ENCODE results near the gene SMAD1.

Gene SMAD1

DNA sequence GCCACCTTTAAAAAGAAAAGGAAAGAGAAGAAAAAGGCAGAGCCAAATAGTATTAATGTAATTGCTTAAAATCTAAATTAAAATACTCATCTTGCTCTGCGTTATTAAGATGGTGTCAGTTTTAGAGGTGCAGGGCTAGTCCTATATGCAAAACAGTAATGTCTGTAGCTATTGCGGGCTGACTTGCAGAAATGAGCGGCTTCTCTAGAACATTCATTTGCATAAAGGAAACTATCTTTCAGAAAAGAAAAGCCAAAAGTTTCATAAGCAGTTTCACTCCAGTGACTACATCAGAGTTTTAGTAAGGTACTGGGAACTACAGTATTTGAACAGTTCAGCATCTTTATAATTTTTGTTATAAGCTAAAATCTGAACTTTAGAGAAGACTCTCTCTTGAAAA is 6.0 kb downstream of the SMAD1 start:
- no peaks in the 10 kb centered on the region for H3K9me3 ChIP-seq (ENCODE audit: control insufficient read depth, low read length)
- no peaks in the 10 kb centered on the region for H3K27me3 ChIP-seq (ENCODE audit: control insufficient read depth, insufficient read depth, low read length, poor library complexity, severe bottlenecking)
- H3K36me3 ChIP-seq (ENCODE audit: control insufficient read depth, insufficient read depth, low read length) = no peaks in the 10 kb centered on the region
- no peak overlapping the region for H3K4me3 ChIP-seq (ENCODE audit: insufficient read depth, low read depth, low read length)
- no peaks in the 10 kb centered on the region for H3K4me1 ChIP-seq (ENCODE audit: control insufficient read depth, insufficient read depth, low read length)
- WGBS, 2 experiments = 82 to 91% methylated on average over 3 of the region's 3 CpGs
- H3K27ac ChIP-seq (ENCODE audit: insufficient read depth, low read depth, low read length, poor library complexity, severe bottlenecking) = no peak overlapping the region

DNA sequence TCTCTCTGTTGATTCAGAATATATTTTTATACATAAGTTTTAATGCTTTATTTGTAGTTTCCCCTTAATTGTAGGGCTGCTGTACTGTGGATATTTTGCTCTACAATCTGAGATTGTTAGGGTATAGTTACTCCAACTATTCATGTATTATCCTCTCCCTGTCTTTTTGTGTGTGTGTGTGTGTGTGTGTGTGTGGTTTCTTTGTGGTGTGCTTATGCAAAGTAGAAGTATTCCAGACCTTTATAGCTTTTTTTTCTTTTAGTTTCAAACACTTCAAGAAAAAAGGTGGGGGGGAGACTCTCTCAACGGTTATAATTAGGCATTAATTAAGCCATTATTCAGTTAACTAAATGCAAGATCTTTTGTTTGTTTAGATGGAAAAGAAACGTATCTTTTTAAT is 6.7 kb downstream of the SMAD1 start:
- Histone ChIP-seq H3K27me3 (ENCODE audit: control insufficient read depth, insufficient read depth, low read length, poor library complexity, severe bottlenecking) (no peaks in the 10 kb centered on the region), H3K4me3 (ENCODE audit: insufficient read depth, low read depth, low read length) (no peak overlapping the region), H3K4me1 (ENCODE audit: control insufficient read depth, insufficient read depth, low read length) (no peaks in the 10 kb centered on the region), H3K9me3 (ENCODE audit: control insufficient read depth, low read length) (no peaks in the 10 kb centered on the region), H3K27ac (ENCODE audit: insufficient read depth, low read depth, low read length, poor library complexity, severe bottlenecking) (no peak overlapping the region), H3K36me3 (ENCODE audit: control insufficient read depth, insufficient read depth, low read length) (no peaks in the 10 kb centered on the region)
- 90% methylated on average over 2 of the region's 2 CpGs; no CpG with 5 or more reads in 1 of the 2 experiments for WGBS, 2 experiments

DNA sequence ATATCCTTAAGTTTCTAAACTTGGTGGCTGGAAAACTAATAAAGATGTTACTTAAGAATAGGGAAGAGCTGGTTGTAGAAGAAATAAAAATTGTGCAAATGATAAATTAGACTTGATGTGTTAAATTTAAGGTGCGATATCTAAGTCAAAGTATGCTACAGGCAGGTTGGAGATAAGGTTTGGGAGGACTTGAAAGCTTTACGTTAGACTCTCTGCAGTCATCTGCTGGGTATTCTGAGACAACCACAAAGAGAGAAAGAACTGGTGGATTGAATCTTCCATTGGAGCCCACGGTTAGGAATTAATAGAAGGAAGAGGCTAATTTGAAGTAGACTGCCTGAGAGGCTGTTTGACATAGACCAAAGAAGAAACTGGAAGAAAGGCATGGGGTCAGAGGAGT is 7.9 kb downstream of the SMAD1 start:
- H3K36me3 ChIP-seq (ENCODE audit: control insufficient read depth, insufficient read depth, low read length) = no peaks in the 10 kb centered on the region
- no peaks in the 10 kb centered on the region for H3K27me3 ChIP-seq (ENCODE audit: control insufficient read depth, insufficient read depth, low read length, poor library complexity, severe bottlenecking)
- H3K9me3 ChIP-seq (ENCODE audit: control insufficient read depth, low read length) = no peaks in the 10 kb centered on the region
- H3K4me1 ChIP-seq (ENCODE audit: control insufficient read depth, insufficient read depth, low read length) = no peaks in the 10 kb centered on the region
- H3K4me3 ChIP-seq (ENCODE audit: insufficient read depth, low read depth, low read length) = no peak overlapping the region
- no peak overlapping the region for H3K27ac ChIP-seq (ENCODE audit: insufficient read depth, low read depth, low read length, poor library complexity, severe bottlenecking)
- 94 to 100% methylated on average over 3 of the region's 3 CpGs for WGBS, 2 experiments

DNA sequence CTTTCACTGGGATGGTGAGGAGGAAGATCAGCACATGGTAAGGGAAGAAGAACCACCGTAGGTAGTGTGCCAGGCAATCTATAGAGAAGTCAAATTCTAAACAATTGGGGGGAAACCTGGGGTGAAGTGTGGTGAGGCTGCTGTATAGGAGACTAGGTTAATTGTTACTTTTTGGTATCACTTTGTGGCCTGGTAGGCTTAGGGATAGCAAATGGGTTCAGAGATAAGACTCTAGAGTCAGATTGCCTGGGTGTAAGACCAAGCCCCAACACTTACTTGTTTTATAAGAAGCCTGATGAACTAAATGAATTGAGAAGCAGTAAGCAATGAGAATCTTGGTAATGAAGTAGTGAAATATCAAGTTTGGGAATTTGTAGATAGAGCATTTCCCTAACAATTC is 8.7 kb downstream of the SMAD1 start:
- H3K27me3 ChIP-seq (ENCODE audit: control insufficient read depth, insufficient read depth, low read length, poor library complexity, severe bottlenecking) = no peaks in the 10 kb centered on the region
- H3K27ac ChIP-seq (ENCODE audit: insufficient read depth, low read depth, low read length, poor library complexity, severe bottlenecking) = no peak overlapping the region
- H3K36me3 ChIP-seq (ENCODE audit: control insufficient read depth, insufficient read depth, low read length) = no peaks in the 10 kb centered on the region
- no peaks in the 10 kb centered on the region for H3K9me3 ChIP-seq (ENCODE audit: control insufficient read depth, low read length)
- no peaks in the 10 kb centered on the region for H3K4me1 ChIP-seq (ENCODE audit: control insufficient read depth, insufficient read depth, low read length)
- 91 to 93% methylated on average over 1 of the region's 1 CpG for WGBS, 2 experiments
- no peak overlapping the region for H3K4me3 ChIP-seq (ENCODE audit: insufficient read depth, low read depth, low read length)

DNA sequence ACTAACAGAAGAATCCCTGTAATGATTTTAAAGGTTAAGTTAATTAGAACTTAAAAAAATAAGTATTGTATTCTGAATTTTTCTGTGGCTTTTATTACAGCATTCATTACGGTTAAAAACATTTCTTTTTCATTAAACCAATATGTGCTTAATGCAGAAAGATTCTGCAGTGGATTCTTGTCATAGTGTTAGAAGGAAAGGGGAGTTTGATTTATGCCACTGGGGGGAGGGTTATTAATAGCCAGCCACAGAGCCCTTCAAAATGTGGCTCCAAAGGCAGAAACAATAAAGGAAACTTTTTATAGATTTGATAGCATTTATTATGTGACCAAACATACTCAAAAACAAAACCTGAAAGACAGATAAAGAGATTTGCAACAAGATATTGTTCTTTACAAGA is 9.1 kb downstream of the SMAD1 start:
- Histone ChIP-seq H3K27me3 (ENCODE audit: control insufficient read depth, insufficient read depth, low read length, poor library complexity, severe bottlenecking) (no peaks in the 10 kb centered on the region), H3K4me1 (ENCODE audit: control insufficient read depth, insufficient read depth, low read length) (no peaks in the 10 kb centered on the region), H3K4me3 (ENCODE audit: insufficient read depth, low read depth, low read length) (no peak overlapping the region), H3K9me3 (ENCODE audit: control insufficient read depth, low read length) (no peaks in the 10 kb centered on the region), H3K36me3 (ENCODE audit: control insufficient read depth, insufficient read depth, low read length) (no peaks in the 10 kb centered on the region), H3K27ac (ENCODE audit: insufficient read depth, low read depth, low read length, poor library complexity, severe bottlenecking) (no peak overlapping the region)
- 100% methylated on average over 1 of the region's 1 CpG; no CpG with 5 or more reads in 1 of the 2 experiments for WGBS, 2 experiments

DNA sequence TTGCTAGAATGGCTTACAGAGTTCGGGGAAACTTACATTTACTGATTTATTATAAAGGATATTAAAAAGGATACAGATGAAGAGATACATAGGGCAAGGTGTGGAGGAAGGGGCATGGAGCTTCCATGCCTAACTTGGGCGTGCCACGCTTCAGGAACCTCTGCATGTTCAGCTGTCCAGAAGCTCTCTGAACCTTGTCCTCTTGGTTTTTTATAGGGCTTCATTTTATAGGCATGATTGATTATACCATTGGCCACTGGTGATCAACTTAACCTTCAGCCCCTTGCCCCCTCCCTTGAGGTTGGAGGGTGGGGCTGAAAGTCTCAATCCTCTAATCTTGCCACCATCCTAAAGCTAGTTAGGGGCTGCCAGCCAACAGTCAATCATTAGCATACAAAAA is 10.7 kb downstream of the SMAD1 start:
- no peaks in the 10 kb centered on the region for H3K27me3 ChIP-seq (ENCODE audit: control insufficient read depth, insufficient read depth, low read length, poor library complexity, severe bottlenecking)
- no peak overlapping the region for H3K27ac ChIP-seq (ENCODE audit: insufficient read depth, low read depth, low read length, poor library complexity, severe bottlenecking)
- H3K9me3 ChIP-seq (ENCODE audit: control insufficient read depth, low read length) = no peaks in the 10 kb centered on the region
- 93 to 95% methylated on average over 3 of the region's 3 CpGs for WGBS, 2 experiments
- H3K4me3 ChIP-seq (ENCODE audit: insufficient read depth, low read depth, low read length) = no peak overlapping the region
- H3K4me1 ChIP-seq (ENCODE audit: control insufficient read depth, insufficient read depth, low read length) = no peaks in the 10 kb centered on the region
- H3K36me3 ChIP-seq (ENCODE audit: control insufficient read depth, insufficient read depth, low read length) = no peaks in the 10 kb centered on the region

DNA sequence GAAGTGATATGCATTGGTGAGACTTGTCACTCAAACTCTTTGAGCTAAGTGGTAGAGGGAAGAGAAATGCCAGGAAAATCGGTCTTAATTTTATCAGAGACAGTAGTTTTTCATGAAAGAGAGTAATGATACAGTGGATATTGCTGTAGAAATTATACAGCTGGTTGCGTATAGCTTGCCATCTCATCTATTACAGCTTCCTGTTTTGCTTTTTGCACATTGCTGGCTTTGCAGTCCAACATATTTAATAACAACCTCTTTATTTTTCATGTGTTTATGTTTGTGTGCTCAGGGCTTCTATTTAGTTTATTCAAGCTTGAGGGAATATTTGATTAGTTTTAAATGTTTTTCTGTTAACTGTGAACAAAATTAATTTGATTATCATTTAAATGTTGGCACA is 11.5 kb downstream of the SMAD1 start:
- no peak overlapping the region for H3K4me3 ChIP-seq (ENCODE audit: insufficient read depth, low read depth, low read length)
- WGBS, 2 experiments = 89 to 90% methylated on average over 2 of the region's 2 CpGs
- H3K36me3 ChIP-seq (ENCODE audit: control insufficient read depth, insufficient read depth, low read length) = no peaks in the 10 kb centered on the region
- no peak overlapping the region for H3K27ac ChIP-seq (ENCODE audit: insufficient read depth, low read depth, low read length, poor library complexity, severe bottlenecking)
- no peaks in the 10 kb centered on the region for H3K9me3 ChIP-seq (ENCODE audit: control insufficient read depth, low read length)
- no peaks in the 10 kb centered on the region for H3K27me3 ChIP-seq (ENCODE audit: control insufficient read depth, insufficient read depth, low read length, poor library complexity, severe bottlenecking)
- no peaks in the 10 kb centered on the region for H3K4me1 ChIP-seq (ENCODE audit: control insufficient read depth, insufficient read depth, low read length)

DNA sequence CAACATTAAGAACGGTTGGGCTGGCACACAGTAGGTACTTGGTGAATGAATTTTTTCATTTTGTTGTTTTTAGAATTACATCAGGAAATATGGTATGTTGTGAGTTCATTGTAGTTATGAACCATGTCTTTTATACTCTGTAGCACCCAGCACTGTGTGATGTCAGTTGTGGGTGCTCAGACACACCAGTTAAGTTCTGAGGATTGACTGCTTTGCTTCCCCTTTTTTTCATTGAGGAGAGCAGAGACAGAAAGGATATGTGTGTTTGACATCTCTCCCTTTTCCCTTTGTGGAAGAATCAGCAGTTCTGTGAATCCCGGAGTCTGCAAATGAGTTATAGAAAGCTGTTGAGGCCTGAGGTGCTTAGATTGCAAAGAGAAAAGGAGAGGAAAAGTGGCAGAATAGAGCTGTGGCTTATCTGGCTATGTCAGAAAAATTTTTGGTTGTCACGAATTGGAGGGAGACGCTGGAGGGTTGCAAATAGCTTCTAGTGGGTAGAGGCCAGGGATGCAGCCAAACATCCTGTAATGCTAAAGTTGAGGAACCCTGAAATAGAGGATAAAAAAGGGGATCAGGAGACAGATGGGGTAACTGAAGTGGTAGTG is 13.1 kb downstream of the SMAD1 start:
- Histone ChIP-seq H3K9me3 (ENCODE audit: control insufficient read depth, low read length) (no peaks in the 10 kb centered on the region), H3K4me3 (ENCODE audit: insufficient read depth, low read depth, low read length) (no peak overlapping the region), H3K27ac (ENCODE audit: insufficient read depth, low read depth, low read length, poor library complexity, severe bottlenecking) (no peak overlapping the region), H3K36me3 (ENCODE audit: control insufficient read depth, insufficient read depth, low read length) (no peaks in the 10 kb centered on the region), H3K4me1 (ENCODE audit: control insufficient read depth, insufficient read depth, low read length) (no peaks in the 10 kb centered on the region), H3K27me3 (ENCODE audit: control insufficient read depth, insufficient read depth, low read length, poor library complexity, severe bottlenecking) (no peaks in the 10 kb centered on the region)
- 94 to 96% methylated on average over 4 of the region's 4 CpGs for WGBS, 2 experiments

DNA sequence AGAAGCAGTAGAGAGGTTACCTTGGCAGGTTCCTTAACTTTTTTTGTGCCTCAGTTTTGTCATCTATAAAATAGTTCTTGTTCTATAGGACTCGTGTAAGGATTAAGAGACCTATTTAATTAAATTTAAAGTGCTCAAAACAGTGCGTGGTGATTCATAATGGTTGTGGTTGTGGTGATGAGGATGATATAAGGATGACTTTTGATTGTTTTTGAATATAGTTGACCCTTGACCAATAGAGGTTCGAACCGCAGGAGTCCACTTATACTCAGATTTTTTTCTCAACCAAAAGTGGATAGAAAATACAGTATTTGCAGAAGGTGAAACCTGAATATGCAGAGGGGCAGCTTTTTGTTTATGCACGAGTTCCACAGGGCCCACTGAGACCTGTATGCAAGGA is 14.6 kb downstream of the SMAD1 start:
- Histone ChIP-seq H3K27ac (ENCODE audit: insufficient read depth, low read depth, low read length, poor library complexity, severe bottlenecking) (no peak overlapping the region), H3K4me3 (ENCODE audit: insufficient read depth, low read depth, low read length) (no peak overlapping the region), H3K36me3 (ENCODE audit: control insufficient read depth, insufficient read depth, low read length) (no peaks in the 10 kb centered on the region), H3K9me3 (ENCODE audit: control insufficient read depth, low read length) (no peaks in the 10 kb centered on the region), H3K4me1 (ENCODE audit: control insufficient read depth, insufficient read depth, low read length) (no peaks in the 10 kb centered on the region), H3K27me3 (ENCODE audit: control insufficient read depth, insufficient read depth, low read length, poor library complexity, severe bottlenecking) (no peaks in the 10 kb centered on the region)
- 97 to 100% methylated on average over 5 of the region's 5 CpGs for WGBS, 2 experiments

DNA sequence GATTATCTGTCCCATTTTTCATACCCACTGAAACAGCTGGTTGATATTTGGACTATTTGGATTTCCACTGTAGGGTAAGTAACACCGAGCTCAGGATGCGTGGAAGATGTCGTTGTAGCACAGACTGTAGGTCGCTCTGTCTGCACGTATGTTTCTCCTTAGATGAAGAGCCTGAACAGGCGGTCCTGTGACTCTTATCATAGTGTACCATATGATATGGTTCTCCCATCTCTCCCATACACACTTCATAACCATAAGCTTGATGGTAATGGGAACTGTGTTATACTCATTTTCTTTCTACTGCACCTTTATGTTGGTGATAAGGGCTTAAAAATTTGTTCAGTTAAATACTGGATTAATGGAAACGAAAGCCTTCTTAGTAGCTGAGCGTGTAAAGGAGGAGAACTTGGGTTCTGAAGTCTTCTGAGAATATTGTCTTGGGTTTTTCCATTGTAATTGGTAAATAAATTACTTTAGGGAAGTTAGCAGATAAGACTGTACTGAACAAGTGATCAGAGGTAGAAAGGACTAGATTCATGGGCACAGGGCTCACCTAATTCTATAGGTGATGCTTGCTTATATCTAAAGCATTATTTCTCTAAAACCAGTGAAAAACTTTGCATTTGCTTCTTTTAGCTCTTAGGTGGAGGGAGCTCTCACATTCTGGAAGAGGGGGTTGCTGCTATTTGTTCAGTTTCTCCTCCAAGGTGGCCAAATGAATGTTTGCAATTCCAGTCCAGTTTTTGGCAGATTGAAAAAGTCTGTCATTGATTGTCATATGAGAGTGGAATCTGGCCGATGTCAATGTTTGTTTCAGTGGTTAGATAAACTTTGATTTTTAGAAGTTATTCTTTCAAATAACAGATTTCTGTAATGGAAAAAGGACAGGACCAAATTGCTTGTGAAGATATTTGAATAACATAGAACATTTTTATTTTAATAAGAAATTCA is 15.8 kb downstream of the SMAD1 start:
- H3K4me3 ChIP-seq (ENCODE audit: insufficient read depth, low read depth, low read length) = no peak overlapping the region
- 94 to 95% methylated on average over 9 of the region's 9 CpGs for WGBS, 2 experiments
- no peaks in the 10 kb centered on the region for H3K4me1 ChIP-seq (ENCODE audit: control insufficient read depth, insufficient read depth, low read length)
- no peak overlapping the region for H3K27ac ChIP-seq (ENCODE audit: insufficient read depth, low read depth, low read length, poor library complexity, severe bottlenecking)
- no peaks in the 10 kb centered on the region for H3K27me3 ChIP-seq (ENCODE audit: control insufficient read depth, insufficient read depth, low read length, poor library complexity, severe bottlenecking)
- H3K9me3 ChIP-seq (ENCODE audit: control insufficient read depth, low read length) = no peaks in the 10 kb centered on the region
- no peaks in the 10 kb centered on the region for H3K36me3 ChIP-seq (ENCODE audit: control insufficient read depth, insufficient read depth, low read length)
